Measurements from ENCODE around the gene TAF4. TPM values are rescaled to one million over a fixed set of nuclear protein-coding genes. Genes with fewer than 3 reads are reported as not detected.

The TAF4 gene
- total RNA-seq, 1 donor from 2014 or later: 28.1 TPM

DNA sequence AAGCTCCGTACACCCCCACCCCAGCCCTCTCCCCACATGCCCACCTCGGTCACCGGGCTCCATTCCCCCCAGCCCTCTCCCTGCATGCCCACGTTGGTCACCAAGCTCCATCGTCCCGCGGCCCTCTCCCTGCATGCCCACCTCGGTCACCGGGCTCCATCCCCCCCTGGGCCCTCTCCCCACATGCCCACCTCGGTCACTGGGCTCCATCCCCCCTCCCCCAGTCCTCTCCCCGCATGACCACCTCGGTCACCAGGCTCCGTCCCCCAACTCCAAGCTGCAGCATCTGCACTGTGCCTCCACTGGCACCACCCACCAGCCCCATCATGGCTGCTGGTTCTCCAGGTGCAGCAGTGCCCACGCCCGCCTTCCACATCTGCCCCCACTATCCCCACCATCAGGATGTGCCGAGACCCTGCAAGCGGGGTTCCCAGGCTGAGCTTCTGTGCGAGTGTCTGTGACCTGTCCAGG lies 16.8 kb downstream of the TAF4 start:
- TF ChIP-seq, protein P1, sequence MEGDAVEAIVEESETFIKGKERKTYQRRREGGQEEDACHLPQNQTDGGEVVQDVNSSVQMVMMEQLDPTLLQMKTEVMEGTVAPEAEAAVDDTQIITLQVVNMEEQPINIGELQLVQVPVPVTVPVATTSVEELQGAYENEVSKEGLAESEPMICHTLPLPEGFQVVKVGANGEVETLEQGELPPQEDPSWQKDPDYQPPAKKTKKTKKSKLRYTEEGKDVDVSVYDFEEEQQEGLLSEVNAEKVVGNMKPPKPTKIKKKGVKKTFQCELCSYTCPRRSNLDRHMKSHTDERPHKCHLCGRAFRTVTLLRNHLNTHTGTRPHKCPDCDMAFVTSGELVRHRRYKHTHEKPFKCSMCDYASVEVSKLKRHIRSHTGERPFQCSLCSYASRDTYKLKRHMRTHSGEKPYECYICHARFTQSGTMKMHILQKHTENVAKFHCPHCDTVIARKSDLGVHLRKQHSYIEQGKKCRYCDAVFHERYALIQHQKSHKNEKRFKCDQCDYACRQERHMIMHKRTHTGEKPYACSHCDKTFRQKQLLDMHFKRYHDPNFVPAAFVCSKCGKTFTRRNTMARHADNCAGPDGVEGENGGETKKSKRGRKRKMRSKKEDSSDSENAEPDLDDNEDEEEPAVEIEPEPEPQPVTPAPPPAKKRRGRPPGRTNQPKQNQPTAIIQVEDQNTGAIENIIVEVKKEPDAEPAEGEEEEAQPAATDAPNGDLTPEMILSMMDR (IDR thresholded peaks at IDR 0.05; ENCODE audit: unreplicated experiment): no peak

DNA sequence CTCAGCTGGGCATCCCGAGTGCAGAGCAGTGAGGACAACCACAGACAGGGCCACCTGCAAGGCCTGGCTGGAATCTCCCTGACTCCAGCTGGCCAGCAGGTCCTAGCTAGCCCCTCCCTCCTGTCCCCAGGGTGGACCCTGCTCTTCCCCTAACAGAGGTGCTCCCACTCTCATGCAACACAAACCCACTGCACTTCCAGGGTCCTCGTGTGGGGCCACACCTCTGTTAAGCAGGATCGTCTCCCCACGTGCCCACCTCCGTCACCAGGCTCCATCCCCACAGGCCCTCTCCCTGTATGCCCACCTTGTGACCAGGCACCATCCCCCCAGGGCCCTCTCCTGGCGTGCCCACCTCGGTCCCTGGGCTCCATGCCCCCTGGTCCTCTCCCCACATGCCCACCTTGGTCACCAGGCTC lies 17.3 kb downstream of the TAF4 start:
- Mint-ChIP-seq H3K4me1 (peaks cover 25% of the 10 kb centered on the region), H3K36me3 (no peaks in the 10 kb centered on the region), H3K4me3 (no peak overlapping the region), H3K27me3 (ENCODE audit: low read depth) (no peaks in the 10 kb centered on the region), H3K27ac (no peak overlapping the region), H3K9me3 (no peaks in the 10 kb centered on the region)
- TF ChIP-seq, protein P1 (IDR thresholded peaks at IDR 0.05; ENCODE audit: unreplicated experiment): no peak
- DNase-seq (ENCODE audit: low spot score in 2 of 2, unreplicated experiment in 2 of 2): no peak

More for the DNA sequence above, 16.8 kb downstream of the TAF4 start:
- Mint-ChIP-seq H3K4me1 (peaks cover 22% of the 10 kb centered on the region), H3K9me3 (no peaks in the 10 kb centered on the region), H3K27ac (no peak overlapping the region), H3K36me3 (no peaks in the 10 kb centered on the region), H3K27me3 (ENCODE audit: low read depth) (no peaks in the 10 kb centered on the region), H3K4me3 (no peak overlapping the region)
- DNase-seq (ENCODE audit: low spot score in 2 of 2, unreplicated experiment in 2 of 2): peak in 1 of 2 experiments; percentile 12

DNA sequence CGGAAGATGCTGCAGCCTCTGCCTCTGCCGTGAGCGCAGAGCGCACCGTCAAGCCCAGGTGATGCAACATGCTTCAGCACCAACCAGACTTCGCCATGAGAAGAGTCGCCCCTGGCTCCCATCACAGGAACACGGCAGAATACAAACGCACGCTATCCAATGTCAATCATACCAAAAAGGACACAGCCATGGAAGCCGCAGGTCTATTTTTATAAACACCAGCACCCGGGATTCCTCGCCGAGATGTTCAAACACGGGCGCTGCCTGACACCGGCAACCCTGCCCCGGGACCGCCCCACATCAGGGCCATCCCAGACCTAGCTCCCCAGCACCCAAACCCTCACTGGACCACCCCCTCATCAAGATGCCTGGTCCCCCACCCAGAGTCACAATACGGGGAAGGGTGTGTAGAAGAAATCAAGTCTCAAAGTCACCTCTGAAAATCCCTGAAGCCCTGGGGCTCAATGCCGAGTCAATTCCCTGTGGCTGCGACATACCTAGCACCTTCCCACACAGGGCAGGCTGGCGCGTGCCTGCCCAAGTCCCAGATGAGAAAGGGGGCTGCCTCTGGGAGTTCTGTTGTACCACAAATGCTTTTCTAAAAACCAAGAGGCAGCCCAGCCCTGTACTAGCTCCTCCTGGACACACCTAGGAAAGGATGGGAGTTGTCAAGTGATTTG lies 17.9 kb downstream of the TAF4 start:
- Mint-ChIP-seq H3K27ac (no peak overlapping the region), H3K27me3 (ENCODE audit: low read depth) (no peaks in the 10 kb centered on the region), H3K36me3 (no peaks in the 10 kb centered on the region), H3K9me3 (no peaks in the 10 kb centered on the region), H3K4me3 (no peak overlapping the region), H3K4me1 (peaks cover 29% of the 10 kb centered on the region)
- peak in 1 of 2 experiments; percentile 6 for DNase-seq (ENCODE audit: low spot score in 2 of 2, unreplicated experiment in 2 of 2)
- TF ChIP-seq, protein P1 (IDR thresholded peaks at IDR 0.05; ENCODE audit: unreplicated experiment): no peak

DNA sequence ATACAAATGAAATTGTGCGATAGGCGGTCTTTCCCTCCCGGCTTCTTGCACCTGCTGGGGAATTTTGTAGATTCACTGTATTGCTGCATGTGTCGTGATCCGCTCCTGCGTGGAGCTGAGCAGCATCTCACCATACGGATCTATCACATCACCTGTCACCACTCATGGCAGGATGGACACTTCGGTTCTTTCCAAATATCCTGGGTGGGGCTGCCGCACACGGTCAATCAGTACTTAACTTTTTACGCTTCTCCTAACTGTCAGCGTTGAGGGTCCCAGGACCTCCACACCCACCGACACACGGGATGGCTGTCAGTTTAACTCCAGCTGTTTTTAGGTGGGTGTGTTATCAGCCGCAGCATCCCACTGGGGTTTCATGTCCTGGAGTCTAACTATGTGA lies 19.2 kb downstream of the TAF4 start:
- Mint-ChIP-seq H3K27me3 (ENCODE audit: low read depth) (no peaks in the 10 kb centered on the region), H3K4me3 (no peak overlapping the region), H3K9me3 (no peaks in the 10 kb centered on the region), H3K4me1 (peaks cover 25% of the 10 kb centered on the region), H3K36me3 (no peaks in the 10 kb centered on the region), H3K27ac (no peak overlapping the region)
- DNase-seq (ENCODE audit: low spot score in 2 of 2, unreplicated experiment in 2 of 2): peak in 1 of 2 experiments; percentile 10
- TF ChIP-seq, protein P1 (IDR thresholded peaks at IDR 0.05; ENCODE audit: unreplicated experiment): no peak

DNA sequence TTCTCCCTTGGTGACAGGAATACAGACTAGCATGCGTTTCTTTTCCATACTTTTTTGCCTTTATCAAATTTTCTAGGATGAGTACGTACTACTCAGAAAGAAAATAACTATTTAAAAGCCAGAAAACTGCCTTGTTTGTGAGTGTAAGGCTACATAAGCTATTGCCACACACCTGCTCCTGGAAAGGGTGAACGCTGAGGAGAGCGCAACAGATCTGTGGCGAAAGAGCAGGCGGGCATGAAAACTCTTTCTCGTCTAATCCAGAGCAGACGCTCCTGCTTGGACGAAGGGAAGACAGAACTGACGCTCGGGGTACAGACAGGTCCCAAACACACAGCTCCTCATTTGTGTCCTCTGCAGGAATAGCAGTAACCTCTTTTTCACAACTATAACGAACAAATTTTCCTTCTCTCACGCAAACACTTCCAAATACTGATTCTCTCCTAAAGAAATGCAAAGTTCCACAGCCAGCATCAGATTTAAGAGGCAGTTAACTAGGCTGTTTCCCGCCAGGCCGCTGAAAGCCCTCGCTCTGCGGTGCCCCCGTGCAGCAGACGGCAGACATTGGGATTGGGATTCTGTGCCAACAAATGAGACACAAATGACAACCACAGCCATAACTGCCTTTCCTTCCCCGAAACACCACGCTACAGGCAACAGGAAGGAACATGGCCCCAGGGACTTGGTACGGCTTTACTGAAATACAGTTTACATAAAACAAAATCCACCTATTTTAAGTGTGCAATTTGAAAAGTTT lies 20.0 kb downstream of the TAF4 start:
- Mint-ChIP-seq H3K4me1 (peaks cover 20% of the 10 kb centered on the region), H3K27ac (no peak overlapping the region), H3K36me3 (no peaks in the 10 kb centered on the region), H3K27me3 (ENCODE audit: low read depth) (no peaks in the 10 kb centered on the region), H3K9me3 (no peaks in the 10 kb centered on the region), H3K4me3 (no peak overlapping the region)
- DNase-seq (ENCODE audit: low spot score in 2 of 2, unreplicated experiment in 2 of 2): no peak
- TF ChIP-seq, protein P1 (IDR thresholded peaks at IDR 0.05; ENCODE audit: unreplicated experiment): no peak
